Uterus (tissue), 4 donors: Measurements from ENCODE around the gene SEC14L1. TPM values are rescaled to one million over a fixed set of nuclear protein-coding genes. Genes with fewer than 3 reads are reported as not detected.

Experiments
- DNase-seq, 2 donors: peaks; one replicate each; pipeline ENCODE4 v3.0.0-alpha.2; 2019 to 2020
- H3K27ac ChIP-seq, 2 donors: fragments of 200-600 bp; sonication (generic); 1 replicate in 1 of 2; 2 replicates in 1 of 2; pipeline ENCODE4 v1.5.1; 2016 to 2018
- H3K27me3 ChIP-seq, 2 donors: fragments of 200-600 bp; sonication (generic); one replicate each; pipeline ENCODE4 v1.5.1; 2018 to 2019; ENCODE audit warnings: control low read depth in 1 of 2
- H3K36me3 ChIP-seq, 2 donors: fragments of 200-600 bp; sonication (generic); one replicate each; pipeline ENCODE4 v1.5.1; 2019; ENCODE audit warnings: control low read depth in 1 of 2
- H3K4me1 ChIP-seq, 2 donors: fragments of 200-600 bp; sonication (generic); one replicate each; pipeline ENCODE4 v1.5.1; 2018 to 2019; ENCODE audit warnings: control low read depth in 1 of 2
- H3K4me3 ChIP-seq, 2 donors: fragments of 200-600 bp; sonication (generic); 1 replicate in 1 of 2; 2 replicates in 1 of 2; pipeline ENCODE4 v1.5.1; 2018 to 2019; ENCODE audit warnings: mild to moderate bottlenecking in 1 of 2
- H3K9me3 ChIP-seq, 2 donors: fragments of 200-600 bp; sonication (generic); one replicate each; pipeline ENCODE4 v1.5.1; 2019; ENCODE audit warnings: control low read depth in 1 of 2
- CTCF ChIP-seq, 4 experiments: fragments of 200-600 bp in 2 of 4; fragments of 450-650 bp in 2 of 4; sonication (generic) in 2 of 4; IDR thresholded peaks; one replicate each; pipeline ENCODE4 v1.5.1; 2016 to 2019; ENCODE audit warnings: antibody characterized with exemption in 4 of 4, mild to moderate bottlenecking in 2 of 4, moderate library complexity in 1 of 4
- POLR2A ChIP-seq, 2 donors: fragments of 450-650 bp; IDR thresholded peaks; one replicate each; pipeline ENCODE4 v1.6.1; 2016; ENCODE audit warnings: antibody characterized with exemption in 2 of 2, mild to moderate bottlenecking in 1 of 2, moderate library complexity in 1 of 2
- intact Hi-C: fragments of 100-400 bp; cut with DNase I; formaldehyde crosslinking; loops from one replicate; pipeline ENCODE4 v1.15.1; 2023; ENCODE audit warnings: low total_unique reads
- total RNA-seq, 4 donors: library from RNA; depleted of rRNA in 3 of 4; stranded (reverse); fragments of >200 nt in 3 of 4; gene quantifications; one replicate each; pipeline versions ENCODE4 v1.1.0 to v1.2.4, GENCODE V29; 2014 to 2023
- donor health status: DM: yes; HTN: yes; CAD: no.

Gene SEC14L1
- total RNA-seq, 4 donors from 2014 or later, result 38.2 to 128 (median 42.6) TPM

GRCh38 chr17:77228241-77228752, 87.5 kb downstream of the SEC14L1 start:
- no peak for DNase-seq
- H3K4me3 ChIP-seq, result no peak overlapping the region
- H3K36me3 ChIP-seq, result no peaks in the 10 kb centered on the region
- intact Hi-C loops, result no loop called here
- no peaks in the 10 kb centered on the region for H3K9me3 ChIP-seq
- peak overlapping the region in 1 of 2 donors; percentile 73 for H3K27ac ChIP-seq
- H3K27me3 ChIP-seq, result no peaks in the 10 kb centered on the region
- H3K4me1 ChIP-seq, result no peaks in the 10 kb centered on the region
- TF ChIP-seq CTCF (IDR thresholded peaks at IDR 0.05) (no peak), POLR2A (IDR thresholded peaks at IDR 0.05) (no peak)

- Histone ChIP-seq H3K4me3 (no peak overlapping the region), H3K36me3 (no peaks in the 10 kb centered on the region), H3K9me3 (no peaks in the 10 kb centered on the region), H3K4me1 (no peaks in the 10 kb centered on the region), H3K27ac (no peak overlapping the region), H3K27me3 (no peaks in the 10 kb centered on the region)
- intact Hi-C loops, result no loop called here
- no peak for DNase-seq
- TF ChIP-seq CTCF (IDR thresholded peaks at IDR 0.05) (no peak), POLR2A (IDR thresholded peaks at IDR 0.05) (no peak)
Measured at GRCh38 chr17:77228816-77229215, 88.0 kb downstream of the SEC14L1 start.

- Histone ChIP-seq H3K9me3 (no peaks in the 10 kb centered on the region), H3K27ac (no peak overlapping the region), H3K4me3 (no peak overlapping the region), H3K36me3 (no peaks in the 10 kb centered on the region), H3K27me3 (no peaks in the 10 kb centered on the region), H3K4me1 (peaks cover 0 to 5% of the 10 kb centered on the region in 2 donors)
- intact Hi-C loops, result no loop called here
- DNase-seq, result no peak
- TF ChIP-seq POLR2A (IDR thresholded peaks at IDR 0.05), result no peak
- TF ChIP-seq CTCF (IDR thresholded peaks at IDR 0.05), result no peak
Measured at GRCh38 chr17:77229786-77230435, 89.1 kb downstream of the SEC14L1 start.

GRCh38 chr17:77230436-77230830, 89.7 kb downstream of the SEC14L1 start:
- no peak overlapping the region for H3K27ac ChIP-seq
- no peak for DNase-seq
- intact Hi-C loops, result no loop called here
- H3K4me1 ChIP-seq, result peaks cover 0 to 9% of the 10 kb centered on the region in 2 donors
- H3K9me3 ChIP-seq, result no peaks in the 10 kb centered on the region
- H3K36me3 ChIP-seq, result no peaks in the 10 kb centered on the region
- no peak overlapping the region for H3K4me3 ChIP-seq
- TF ChIP-seq POLR2A (IDR thresholded peaks at IDR 0.05) (no peak), CTCF (IDR thresholded peaks at IDR 0.05) (no peak)
- H3K27me3 ChIP-seq, result no peaks in the 10 kb centered on the region

GRCh38 chr17:77231076-77231871, 90.5 kb downstream of the SEC14L1 start:
- no peak overlapping the region for H3K27ac ChIP-seq

More at GRCh38 chr17:77231076-77231871, 90.5 kb downstream of the SEC14L1 start:
- no peaks in the 10 kb centered on the region for H3K9me3 ChIP-seq
- DNase-seq, result no peak
- no peaks in the 10 kb centered on the region for H3K36me3 ChIP-seq
- H3K4me1 ChIP-seq, result peaks cover 0 to 9% of the 10 kb centered on the region in 2 donors
- H3K27me3 ChIP-seq, result no peaks in the 10 kb centered on the region
- intact Hi-C loops, result no loop called here
- H3K4me3 ChIP-seq, result no peak overlapping the region
- TF ChIP-seq CTCF (IDR thresholded peaks at IDR 0.05), result no peak
- no peak for TF ChIP-seq POLR2A (IDR thresholded peaks at IDR 0.05)
